Measurements from ENCODE around the gene MME.
"Not testable (repeated sequence)": the region's sequence is repeated elsewhere in the genome, so short reads cannot be mapped to it uniquely, and the experiment has no call there.

The MME gene

GRCh38 chr3:155086051-155086450 is 5.9 kb downstream of the MME start:
- no peak for DNase-seq

DNA sequence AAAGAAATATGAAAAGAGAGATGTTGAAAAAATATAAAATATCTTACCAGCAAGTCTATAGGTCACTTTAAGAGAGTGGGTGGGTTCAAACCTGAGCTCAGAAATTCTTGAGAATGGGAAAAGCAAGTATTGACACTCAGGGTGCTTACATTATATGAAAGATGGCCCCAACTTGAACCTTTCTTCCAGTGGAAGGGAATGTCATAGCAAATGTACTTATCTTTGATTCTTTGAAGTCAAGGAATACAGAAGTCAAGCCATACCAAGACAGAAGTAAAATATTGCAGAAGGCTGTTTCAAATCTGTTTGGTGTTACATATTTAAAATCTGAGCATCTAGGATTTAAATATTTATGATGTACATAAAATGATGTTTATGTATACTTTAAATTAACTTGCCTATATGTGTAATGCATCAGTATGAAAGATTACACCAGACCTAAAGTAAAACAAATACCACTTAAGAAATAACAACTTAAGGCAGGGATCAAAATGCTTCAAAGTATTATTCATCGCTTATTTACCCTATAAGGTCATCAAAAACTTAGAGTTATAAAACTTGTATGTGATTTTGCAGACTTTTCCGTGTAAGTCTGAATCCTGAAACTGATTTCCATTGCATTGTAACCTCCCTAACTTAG is 8.7 kb downstream of the MME start:
- no peak for DNase-seq

- no peak for DNase-seq
Observed at GRCh38 chr3:155089495-155089894, 9.4 kb downstream of the MME start.

- no peak for DNase-seq
Observed at GRCh38 chr3:155093261-155093660, 13.1 kb downstream of the MME start.

DNA sequence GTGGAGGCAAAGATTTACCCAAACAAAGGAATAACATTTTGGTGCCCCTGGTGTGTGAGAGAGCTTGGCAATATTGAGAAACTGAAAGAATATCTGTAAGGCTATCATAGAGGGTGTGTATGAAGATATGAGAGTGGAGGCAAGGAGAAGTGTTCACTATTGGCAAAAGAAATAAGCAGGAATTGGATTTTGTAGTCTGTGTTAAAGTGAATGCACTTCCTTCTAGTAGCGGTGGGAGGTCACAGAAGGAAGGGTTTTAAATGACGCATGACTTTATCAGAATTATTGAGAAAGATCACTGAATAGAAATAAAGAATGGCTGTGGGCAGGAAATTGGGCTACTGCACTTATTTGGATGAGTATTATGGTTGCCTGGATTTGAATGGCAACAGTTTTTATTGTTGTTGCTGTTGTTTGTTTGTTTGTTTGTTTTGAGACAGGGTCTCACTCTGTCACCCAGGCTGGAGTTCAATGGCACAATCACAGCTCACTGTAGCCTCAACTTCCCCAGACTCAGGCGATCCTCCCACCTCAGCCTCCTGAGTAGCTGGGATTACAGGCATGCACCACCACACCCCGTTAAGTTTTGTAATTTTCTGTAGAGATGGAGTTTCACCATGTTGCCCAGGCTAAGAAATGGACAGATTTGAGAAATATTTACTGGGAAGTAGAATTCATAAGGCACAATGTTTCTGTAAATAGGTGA is 16.3 kb downstream of the MME start:
- DNase-seq, result no peak

- DNase-seq, result no peak
Observed at GRCh38 chr3:155097009-155097349, 16.9 kb downstream of the MME start.

DNA sequence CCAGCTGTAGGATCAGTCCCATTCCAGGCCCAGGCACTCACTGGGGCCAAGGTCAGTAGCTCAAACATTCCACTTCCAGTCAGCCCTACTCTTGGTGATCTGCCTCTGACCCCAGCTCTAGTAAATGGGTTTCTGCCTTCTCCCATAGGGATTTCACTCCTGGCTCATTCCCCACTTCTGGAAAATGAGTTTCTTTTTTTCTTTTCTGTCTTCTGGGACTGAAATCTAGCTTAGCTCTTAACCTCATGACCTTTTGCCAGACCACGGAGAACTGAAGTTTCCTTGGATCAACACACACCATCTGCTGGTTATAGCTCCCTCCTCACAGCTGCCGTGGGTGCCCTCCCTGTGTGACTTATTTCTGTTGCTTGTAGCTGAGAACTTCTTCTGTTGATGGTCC is 21.3 kb downstream of the MME start:
- no peak for DNase-seq

DNA sequence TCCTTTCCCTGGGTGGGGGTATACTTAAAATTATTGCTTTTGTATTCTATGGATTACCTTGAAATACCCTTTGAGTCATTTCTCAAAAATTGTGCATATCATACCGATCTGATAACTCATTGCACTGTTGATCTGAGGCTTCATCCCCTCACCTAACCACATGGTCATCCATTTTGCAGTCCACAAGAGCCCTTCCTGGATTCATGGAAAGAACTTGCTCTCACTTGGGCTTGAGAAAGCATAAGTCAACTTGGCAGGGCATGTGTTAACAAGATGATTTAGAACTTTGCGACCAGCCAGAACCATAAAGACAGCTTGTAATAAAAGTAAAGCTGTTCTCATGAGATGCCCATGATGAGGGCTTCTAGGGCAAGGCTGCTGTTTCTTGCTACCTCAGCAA is 22.2 kb downstream of the MME start:
- DNase-seq, result no peak

DNA sequence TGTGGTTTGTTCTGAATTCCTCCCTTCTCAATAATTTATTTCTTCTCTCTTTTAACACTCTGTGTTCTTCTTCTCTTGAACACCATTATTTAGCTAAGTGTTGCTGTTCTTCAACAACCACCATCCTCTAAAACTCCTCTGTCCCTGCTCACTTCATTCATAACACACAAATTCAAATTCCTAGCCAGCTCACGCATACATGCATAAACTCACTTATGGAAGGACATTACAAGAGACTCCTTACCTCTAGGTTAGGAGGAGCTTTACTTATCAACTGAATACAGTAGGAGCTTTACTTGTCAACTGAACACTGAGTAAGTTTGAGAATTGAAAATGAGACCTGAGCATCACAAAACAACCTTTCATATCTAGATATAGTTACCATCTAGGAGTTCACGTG is 23.6 kb downstream of the MME start:
- DNase-seq, result no peak

DNA sequence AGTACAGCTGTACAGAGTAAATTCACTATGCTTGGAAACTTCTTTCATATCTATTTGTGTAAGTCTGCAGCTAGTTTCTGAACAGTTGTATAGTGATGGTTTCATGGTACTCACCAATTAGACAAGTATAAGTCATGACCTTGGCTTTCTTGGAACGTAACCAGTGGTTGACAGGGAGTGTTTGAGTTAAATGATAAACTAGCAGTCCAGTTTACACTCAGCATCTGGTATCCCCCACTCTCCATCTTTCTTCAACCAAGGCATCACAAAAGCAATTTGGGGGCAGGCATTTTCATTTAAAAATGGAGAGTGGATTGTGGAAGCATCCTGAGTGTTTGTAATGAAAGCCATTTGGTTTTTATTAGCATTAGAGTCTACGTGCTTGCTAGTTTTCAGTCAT is 26.0 kb downstream of the MME start:
- no peak for DNase-seq

- DNase-seq, result no peak
Observed at GRCh38 chr3:155110022-155110421, 29.9 kb downstream of the MME start.

- DNase-seq, result no peak
Observed at GRCh38 chr3:155110996-155111901, 31.1 kb downstream of the MME start.

- no peak for DNase-seq
Observed at GRCh38 chr3:155111971-155112370, 31.9 kb downstream of the MME start.

DNA sequence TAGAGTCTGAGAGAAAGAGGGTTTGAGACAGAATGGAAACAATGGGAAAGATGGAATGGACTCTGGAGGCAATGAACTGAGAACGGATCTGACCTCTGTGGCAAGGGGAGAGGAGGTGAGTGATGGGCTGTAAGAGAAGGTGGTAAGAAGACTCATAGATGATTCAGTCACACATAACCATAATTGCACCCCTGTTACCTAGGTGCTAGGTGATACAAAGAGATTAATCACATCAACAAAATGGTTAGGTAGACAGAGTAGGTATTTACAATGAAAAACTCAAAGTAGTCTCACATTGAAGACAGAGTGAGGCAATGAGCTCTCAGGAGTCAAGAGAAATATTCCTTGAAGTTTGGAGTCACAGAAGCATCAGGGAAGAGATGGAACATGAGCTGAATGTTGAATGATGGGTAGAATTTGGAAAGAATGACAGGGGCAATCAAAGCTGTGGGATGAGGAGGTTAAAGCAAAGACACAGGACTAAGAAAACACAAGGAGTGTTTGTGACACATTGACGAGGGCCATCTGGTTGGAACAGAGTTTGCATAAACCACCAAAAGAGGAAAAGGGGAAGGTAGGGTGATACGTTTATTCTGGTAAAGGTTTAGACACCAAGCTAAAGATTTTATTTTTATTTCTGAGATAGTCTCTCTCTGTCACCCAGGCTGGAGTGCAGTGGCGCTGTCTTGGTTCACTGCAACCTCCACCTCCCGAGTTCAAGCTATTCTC is 32.7 kb downstream of the MME start:
- no peak for DNase-seq

- not testable (repeated sequence) for DNase-seq
Observed at GRCh38 chr3:155124745-155125144, 44.6 kb downstream of the MME start.

DNA sequence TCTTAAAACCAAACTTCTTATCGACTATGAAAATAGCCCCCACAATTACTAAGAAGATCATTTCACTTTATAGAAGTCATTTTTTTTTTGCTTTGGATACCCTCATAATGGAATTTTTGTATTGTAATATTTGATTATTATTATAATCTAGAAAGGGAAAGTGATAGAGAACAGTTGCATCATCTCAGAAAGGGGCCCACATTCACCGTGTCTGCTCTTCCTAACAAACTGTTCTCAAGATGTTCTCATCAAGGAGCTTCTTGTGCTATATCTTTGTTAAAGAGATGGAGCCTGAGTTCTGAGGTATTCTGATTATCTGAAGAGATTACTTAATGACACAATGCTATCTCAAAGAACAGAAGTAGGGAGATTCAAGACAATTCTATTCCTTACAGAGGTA is 49.3 kb downstream of the MME start:
- DNase-seq, result no peak

GRCh38 chr3:155130001-155130400 is 49.9 kb downstream of the MME start:
- DNase-seq, result no peak

GRCh38 chr3:155131104-155131503 is 51.0 kb downstream of the MME start:
- no peak for DNase-seq

DNA sequence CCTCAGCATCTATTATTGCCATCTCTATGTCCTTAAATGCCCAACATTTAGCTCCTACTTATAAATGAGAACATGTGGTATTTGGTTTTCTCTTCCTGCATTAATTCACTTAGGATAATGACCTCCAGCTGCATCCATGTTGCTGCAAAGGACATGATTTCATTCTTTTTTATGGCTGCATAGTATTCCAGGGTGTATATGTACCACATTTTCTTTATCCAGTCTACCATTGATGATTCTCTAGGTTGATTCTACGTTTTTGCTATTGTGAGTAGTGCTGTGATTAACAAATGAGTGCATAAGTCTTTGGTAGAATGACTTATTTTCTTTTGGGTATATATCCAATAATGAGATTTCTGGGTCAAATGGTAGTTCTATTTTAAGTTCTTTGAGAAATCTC is 54.2 kb downstream of the MME start:
- not testable (repeated sequence) for DNase-seq

DNA sequence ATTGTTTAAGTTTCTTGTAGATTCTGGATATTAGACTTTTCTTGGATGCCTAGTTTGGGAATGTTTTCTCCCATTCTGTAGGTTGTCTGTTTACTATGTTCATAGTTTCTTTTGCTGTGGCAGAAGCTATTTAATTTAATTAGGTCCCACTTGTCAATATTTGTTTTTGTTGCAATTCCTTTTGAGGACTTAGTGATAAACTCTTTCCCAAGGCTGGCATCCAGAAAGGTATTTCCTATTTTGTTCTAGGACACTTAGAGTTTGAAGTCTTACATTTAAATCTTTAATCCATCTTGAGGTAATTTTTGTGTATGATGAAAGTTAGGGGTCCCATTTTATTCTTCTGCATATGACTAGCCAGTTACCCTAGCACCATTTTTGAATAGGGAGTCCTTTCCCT is 54.9 kb downstream of the MME start:
- no peak for DNase-seq

GRCh38 chr3:155138677-155139076 is 58.6 kb downstream of the MME start:
- DNase-seq, result no peak

DNA sequence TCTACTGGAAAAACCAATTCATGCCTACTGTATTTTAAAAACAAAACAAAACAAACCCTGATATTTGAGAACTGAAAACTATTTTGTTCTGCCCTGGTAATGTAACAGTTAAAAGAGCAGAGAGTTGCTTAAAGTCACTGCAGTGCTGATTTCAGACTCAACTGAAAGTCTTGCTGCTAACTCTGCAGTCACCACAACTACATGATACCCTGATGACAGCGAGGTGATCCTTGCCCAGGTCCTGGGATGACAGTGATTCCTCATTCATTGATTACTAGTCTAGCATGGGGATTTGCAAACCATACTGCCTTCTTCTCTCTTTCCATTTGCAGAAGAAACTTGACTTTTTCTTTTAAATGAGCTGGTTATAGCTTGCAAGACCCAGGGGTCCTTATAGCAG is 67.5 kb downstream of the MME start:
- no peak for DNase-seq

DNA sequence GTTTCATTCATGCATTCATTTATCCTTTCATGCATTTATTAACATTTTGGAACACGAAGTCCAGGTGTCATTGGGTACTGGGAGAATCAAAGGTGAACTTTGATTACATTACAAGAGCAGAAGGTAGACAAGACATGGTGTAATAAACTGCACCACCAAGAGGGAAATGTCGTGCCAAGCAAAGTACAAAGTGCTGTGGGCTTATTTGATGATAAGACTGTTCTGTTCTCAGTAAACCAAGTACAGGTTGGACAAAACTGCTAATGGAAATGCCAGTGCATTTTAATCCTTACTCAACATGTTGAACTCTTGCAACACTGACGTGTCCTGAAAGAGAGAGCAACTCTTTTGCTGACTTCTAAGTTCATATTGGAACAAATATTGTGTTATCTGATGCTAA is 69.4 kb downstream of the MME start:
- no peak for DNase-seq
